Activated naive CD4-positive, alpha-beta T cell treated with anti-CD3 and anti-CD28 coated beads, Interleukin-2, amount 50 U/mL, for 24 hours (primary cell): ENCODE data around the gene RAB31.

Experiments used
- H3K27ac Mint-ChIP-seq: one replicate; pipeline ENCODE4 v1.8.0; 2021; ENCODE audit warnings: mild to moderate bottlenecking, mixed read lengths
- H3K27me3 Mint-ChIP-seq: one replicate; pipeline ENCODE4 v1.8.0; 2021; ENCODE audit warnings: mixed read lengths
- H3K36me3 Mint-ChIP-seq: one replicate; pipeline ENCODE4 v1.8.0; 2021; ENCODE audit warnings: mixed read lengths
- H3K4me1 Mint-ChIP-seq: one replicate; pipeline ENCODE4 v1.8.0; 2021; ENCODE audit warnings: mixed read lengths
- H3K4me3 Mint-ChIP-seq: one replicate; pipeline ENCODE4 v1.8.0; 2021; ENCODE audit warnings: mild to moderate bottlenecking, mixed read lengths
- H3K9me3 Mint-ChIP-seq: one replicate; pipeline ENCODE4 v1.8.0; 2021; ENCODE audit warnings: mixed read lengths

The RAB31 gene

GRCh38 chr18:9684881-9685614 lies 23.1 kb upstream of the RAB31 start:
- no peaks in the 10 kb centered on the region for H3K9me3 Mint-ChIP-seq

GRCh38 chr18:9685615-9685890 lies 22.5 kb upstream of the RAB31 start:
- Mint-ChIP-seq H3K4me1 (peaks cover 6% of the 10 kb centered on the region), H3K27me3 (peaks cover 5% of the 10 kb centered on the region), H3K9me3 (no peaks in the 10 kb centered on the region), H3K36me3 (no peaks in the 10 kb centered on the region), H3K27ac (no peak overlapping the region), H3K4me3 (no peak overlapping the region)

More at GRCh38 chr18:9684881-9685614, 23.1 kb upstream of the RAB31 start:
- Mint-ChIP-seq H3K4me3 (no peak overlapping the region), H3K27ac (no peak overlapping the region), H3K4me1 (peaks cover 6% of the 10 kb centered on the region), H3K27me3 (peaks cover 5% of the 10 kb centered on the region), H3K36me3 (no peaks in the 10 kb centered on the region)

DNA sequence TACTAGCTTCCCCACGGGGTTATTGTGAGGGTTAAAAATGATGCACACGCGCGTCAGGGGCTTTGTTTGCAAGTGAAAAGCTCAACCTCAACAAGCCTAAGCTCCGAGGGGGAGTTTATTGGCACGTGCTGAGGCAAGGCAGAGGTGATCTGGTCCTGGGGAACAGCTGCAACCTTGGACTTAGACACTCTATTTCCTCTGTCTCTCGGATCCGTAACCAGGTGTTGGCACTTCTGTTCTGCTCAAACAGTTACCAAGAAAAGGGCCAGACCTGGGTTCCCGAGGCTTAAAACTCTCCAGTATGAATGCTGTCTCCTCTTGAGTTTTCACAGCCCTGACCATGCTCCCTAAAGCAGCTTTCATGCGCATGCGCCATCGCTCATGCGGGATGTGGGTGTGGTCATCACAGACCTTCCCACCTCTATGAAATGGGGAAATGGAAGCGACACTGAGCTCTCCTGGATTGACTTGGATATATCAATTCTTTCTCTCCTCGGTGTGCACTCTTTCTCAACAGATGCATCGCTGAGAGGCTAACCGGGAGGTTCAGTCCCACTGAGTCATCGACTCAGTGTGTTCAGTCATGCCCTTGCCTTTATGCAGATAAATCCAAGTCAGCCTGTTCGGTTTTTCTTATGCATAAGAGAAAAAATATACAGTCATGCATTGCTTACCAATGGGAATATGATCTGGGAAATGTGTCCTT lies 19.9 kb upstream of the RAB31 start:
- H3K4me3 Mint-ChIP-seq: no peak overlapping the region
- H3K27ac Mint-ChIP-seq: no peak overlapping the region
- peaks cover 2% of the 10 kb centered on the region for H3K9me3 Mint-ChIP-seq
- H3K36me3 Mint-ChIP-seq: no peaks in the 10 kb centered on the region
- H3K27me3 Mint-ChIP-seq: no peaks in the 10 kb centered on the region
- peaks cover 6% of the 10 kb centered on the region for H3K4me1 Mint-ChIP-seq

DNA sequence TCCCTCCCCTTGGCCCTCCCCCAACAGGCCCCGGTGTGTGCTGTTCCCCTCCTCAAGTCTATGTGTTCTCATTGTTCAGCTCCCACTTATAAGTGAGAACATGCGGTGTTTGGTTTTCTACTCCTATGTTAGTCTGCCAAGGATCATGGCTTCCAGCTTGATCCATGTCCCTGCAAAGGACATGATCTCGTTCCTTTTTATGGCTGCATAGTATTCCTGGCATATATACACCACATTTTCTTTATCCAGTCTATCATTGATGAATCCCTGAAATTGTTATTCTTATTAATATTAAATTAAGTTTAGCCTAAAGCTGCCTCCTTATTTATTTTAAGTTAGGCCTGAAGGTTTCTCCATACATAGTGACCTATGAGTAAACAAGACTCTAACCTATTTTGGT lies 18.8 kb upstream of the RAB31 start:
- peaks cover 6% of the 10 kb centered on the region for H3K4me1 Mint-ChIP-seq
- peaks cover 4% of the 10 kb centered on the region for H3K9me3 Mint-ChIP-seq
- no peak overlapping the region for H3K4me3 Mint-ChIP-seq
- H3K36me3 Mint-ChIP-seq: no peaks in the 10 kb centered on the region
- H3K27me3 Mint-ChIP-seq: no peaks in the 10 kb centered on the region
- no peak overlapping the region for H3K27ac Mint-ChIP-seq

DNA sequence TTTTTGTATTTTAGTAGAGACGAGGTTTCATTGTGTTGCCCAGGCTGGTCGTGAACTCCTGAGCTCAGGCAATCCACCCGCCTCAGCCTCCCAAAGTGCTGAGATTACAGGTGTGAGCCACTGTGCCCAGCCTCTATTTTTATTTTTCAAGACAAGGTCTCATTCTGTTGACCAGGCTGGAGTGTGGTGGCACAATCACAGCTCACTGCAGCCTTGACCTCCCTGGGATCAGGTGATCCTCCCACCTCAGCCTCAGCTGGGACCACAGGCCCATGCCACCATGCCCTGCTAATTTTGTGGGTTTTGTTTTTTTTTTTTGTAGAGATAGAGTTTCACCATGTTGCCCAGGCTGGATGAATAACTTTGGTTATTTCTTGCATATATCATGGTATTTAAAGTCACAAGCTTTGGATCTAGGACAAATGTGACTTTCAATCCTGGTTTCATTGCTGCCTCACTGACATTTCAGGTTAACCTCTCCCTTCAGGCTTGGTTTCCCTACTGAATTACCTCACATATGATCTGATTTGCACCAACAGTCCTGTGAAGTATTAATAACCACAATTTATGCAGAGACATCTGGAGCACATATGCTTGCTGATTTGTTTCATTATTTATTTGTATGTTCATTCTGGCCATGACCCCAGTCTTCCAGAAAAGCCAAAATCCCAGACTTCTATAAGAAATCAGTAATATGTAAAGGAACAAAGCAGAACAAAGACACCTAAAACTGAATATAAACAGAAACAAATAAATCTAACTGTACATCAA lies 17.5 kb upstream of the RAB31 start:
- Mint-ChIP-seq H3K36me3 (no peaks in the 10 kb centered on the region), H3K4me3 (no peak overlapping the region), H3K27me3 (no peaks in the 10 kb centered on the region), H3K4me1 (no peaks in the 10 kb centered on the region), H3K9me3 (peaks cover 4% of the 10 kb centered on the region), H3K27ac (no peak overlapping the region)

DNA sequence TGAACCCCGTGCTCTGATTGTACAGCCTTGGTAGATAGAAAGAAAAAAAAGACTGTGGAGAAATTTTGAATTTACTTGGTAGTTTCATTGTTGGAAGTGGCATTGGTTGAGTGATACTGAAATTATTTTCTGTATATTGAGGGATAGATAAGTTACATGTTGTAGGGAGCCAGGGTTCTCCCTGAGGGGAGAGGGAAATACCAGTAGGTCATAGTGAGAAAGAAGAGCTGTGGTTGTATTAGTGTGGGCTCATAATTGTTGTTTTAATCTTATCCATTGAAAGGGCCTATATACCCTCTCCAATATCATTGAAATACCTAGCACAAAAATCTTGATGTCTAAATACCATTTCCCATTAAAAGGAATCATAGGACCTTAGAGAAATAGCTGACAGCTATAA lies 16.9 kb upstream of the RAB31 start:
- Mint-ChIP-seq H3K27me3 (no peaks in the 10 kb centered on the region), H3K4me1 (no peaks in the 10 kb centered on the region), H3K4me3 (no peak overlapping the region), H3K9me3 (peaks cover 4% of the 10 kb centered on the region), H3K36me3 (no peaks in the 10 kb centered on the region), H3K27ac (no peak overlapping the region)

DNA sequence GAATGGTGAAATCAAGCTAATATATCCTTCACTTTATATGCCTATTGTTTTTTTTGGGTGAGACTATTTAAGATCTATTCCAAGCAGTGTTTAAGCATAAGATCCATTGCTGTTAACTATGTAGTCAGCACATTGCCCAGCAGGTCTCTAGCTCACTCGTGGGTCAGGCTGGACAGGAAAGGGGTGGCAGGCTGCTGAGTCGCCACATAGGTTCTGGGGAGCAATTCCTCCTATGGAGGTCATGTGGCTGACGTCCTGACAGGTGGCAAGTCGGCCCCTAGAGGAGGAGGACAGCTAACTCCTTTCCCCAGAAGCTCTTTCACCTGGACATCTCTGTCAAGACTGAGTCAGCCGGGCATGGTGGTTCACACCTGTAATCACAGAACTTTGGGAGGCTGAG lies 13.9 kb upstream of the RAB31 start:
- no peaks in the 10 kb centered on the region for H3K36me3 Mint-ChIP-seq
- no peaks in the 10 kb centered on the region for H3K4me1 Mint-ChIP-seq
- no peak overlapping the region for H3K4me3 Mint-ChIP-seq
- peaks cover 4% of the 10 kb centered on the region for H3K9me3 Mint-ChIP-seq
- H3K27me3 Mint-ChIP-seq: no peaks in the 10 kb centered on the region
- no peak overlapping the region for H3K27ac Mint-ChIP-seq

DNA sequence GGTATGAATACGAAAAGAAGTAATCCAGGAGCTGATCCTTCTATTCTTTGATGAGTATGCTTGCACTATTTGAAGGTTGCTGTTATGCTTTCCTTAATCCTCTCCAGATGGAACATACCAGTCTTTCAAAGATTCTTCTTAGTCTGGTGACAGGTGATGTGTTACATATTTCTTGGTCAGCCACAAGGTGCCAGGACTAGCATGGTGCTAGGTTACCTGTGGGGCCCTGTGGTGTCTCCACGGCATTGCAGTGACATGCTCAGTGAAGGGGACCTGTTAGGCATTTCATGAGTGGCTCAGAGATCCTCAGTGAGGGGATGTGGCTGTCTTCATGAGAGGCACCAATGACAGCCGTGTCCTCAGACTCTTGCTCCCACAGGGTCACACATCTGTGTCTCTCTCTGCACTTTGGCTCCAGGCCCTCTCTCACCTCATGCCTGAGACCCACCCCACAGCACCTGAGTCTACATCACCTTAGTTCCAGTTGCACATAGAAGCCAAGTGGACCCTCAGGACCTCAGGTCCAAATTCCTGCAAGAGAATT lies 13.1 kb upstream of the RAB31 start:
- H3K36me3 Mint-ChIP-seq: no peaks in the 10 kb centered on the region
- no peaks in the 10 kb centered on the region for H3K27me3 Mint-ChIP-seq
- no peak overlapping the region for H3K27ac Mint-ChIP-seq
- no peaks in the 10 kb centered on the region for H3K4me1 Mint-ChIP-seq
- no peak overlapping the region for H3K4me3 Mint-ChIP-seq
- H3K9me3 Mint-ChIP-seq: peaks cover 4% of the 10 kb centered on the region

GRCh38 chr18:9695605-9696004 lies 12.5 kb upstream of the RAB31 start:
- Mint-ChIP-seq H3K27ac (no peak overlapping the region), H3K36me3 (no peaks in the 10 kb centered on the region), H3K9me3 (peaks cover 4% of the 10 kb centered on the region), H3K4me3 (no peak overlapping the region), H3K4me1 (no peaks in the 10 kb centered on the region), H3K27me3 (no peaks in the 10 kb centered on the region)

- H3K27me3 Mint-ChIP-seq: no peaks in the 10 kb centered on the region
- no peak overlapping the region for H3K27ac Mint-ChIP-seq
- H3K4me1 Mint-ChIP-seq: no peaks in the 10 kb centered on the region
- no peaks in the 10 kb centered on the region for H3K36me3 Mint-ChIP-seq
- H3K4me3 Mint-ChIP-seq: no peak overlapping the region
- peaks cover 4% of the 10 kb centered on the region for H3K9me3 Mint-ChIP-seq
These were observed 12.0 kb upstream of the RAB31 start for GRCh38 chr18:9696112-9696511.

- Mint-ChIP-seq H3K27me3 (no peaks in the 10 kb centered on the region), H3K27ac (no peak overlapping the region), H3K4me3 (no peak overlapping the region), H3K9me3 (peaks cover 4% of the 10 kb centered on the region), H3K4me1 (no peaks in the 10 kb centered on the region), H3K36me3 (no peaks in the 10 kb centered on the region)
These were observed 11.4 kb upstream of the RAB31 start for GRCh38 chr18:9696701-9697100.

- H3K36me3 Mint-ChIP-seq: no peaks in the 10 kb centered on the region
These were observed 11.0 kb upstream of the RAB31 start for GRCh38 chr18:9697121-9697520.

DNA sequence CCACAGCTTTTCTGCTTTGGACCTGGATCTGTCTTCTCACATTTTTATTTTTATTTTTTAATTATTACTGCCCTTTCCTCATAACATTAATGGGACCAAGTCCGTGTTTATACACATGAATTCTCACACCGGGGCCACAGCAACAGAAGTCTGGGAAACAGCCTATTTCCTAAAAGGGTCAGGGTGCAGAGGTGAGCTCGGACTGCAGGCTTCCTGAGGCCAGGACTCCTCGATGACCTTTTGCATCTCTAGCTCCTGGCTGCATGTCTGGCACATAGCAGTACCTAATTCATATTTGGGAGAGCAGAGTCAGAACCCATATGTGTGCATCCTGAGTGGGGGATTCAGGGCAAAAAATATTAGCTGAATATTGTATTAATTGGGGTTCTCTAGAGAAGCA lies 9.6 kb upstream of the RAB31 start:
- Mint-ChIP-seq H3K27ac (no peak overlapping the region), H3K27me3 (no peaks in the 10 kb centered on the region), H3K9me3 (no peaks in the 10 kb centered on the region), H3K4me3 (no peak overlapping the region), H3K4me1 (no peaks in the 10 kb centered on the region), H3K36me3 (no peaks in the 10 kb centered on the region)

More at GRCh38 chr18:9697121-9697520, 11.0 kb upstream of the RAB31 start:
- Mint-ChIP-seq H3K4me1 (no peaks in the 10 kb centered on the region), H3K9me3 (peaks cover 4% of the 10 kb centered on the region), H3K4me3 (no peak overlapping the region), H3K27ac (no peak overlapping the region), H3K27me3 (no peaks in the 10 kb centered on the region)

DNA sequence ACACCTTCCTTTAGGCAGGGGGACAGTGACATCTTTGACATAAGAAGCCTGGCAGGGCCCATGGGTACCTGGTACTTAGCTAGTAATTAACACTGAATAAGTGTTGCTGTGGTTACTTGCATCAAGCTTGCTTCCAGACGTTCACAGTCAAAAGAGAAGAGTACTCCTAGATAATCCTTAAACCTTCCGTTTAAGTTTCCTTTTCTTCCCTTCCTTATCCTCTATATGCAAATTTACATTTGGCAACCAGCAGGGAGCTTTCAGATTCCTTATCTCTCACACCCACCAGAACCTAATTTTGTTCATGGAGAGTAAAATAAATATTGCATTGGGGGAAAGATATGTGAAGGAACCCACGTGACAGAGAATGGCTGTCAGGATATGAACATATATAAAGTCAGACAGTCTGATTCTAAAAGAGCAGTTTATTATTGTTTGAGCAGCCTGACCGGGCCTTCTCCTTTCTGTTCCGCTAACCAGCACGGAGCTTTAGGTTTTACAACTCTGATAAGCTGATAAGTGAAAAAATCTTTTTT lies 7.8 kb upstream of the RAB31 start:
- Mint-ChIP-seq H3K4me3 (no peak overlapping the region), H3K9me3 (no peaks in the 10 kb centered on the region), H3K36me3 (no peaks in the 10 kb centered on the region), H3K27ac (no peak overlapping the region), H3K4me1 (no peaks in the 10 kb centered on the region), H3K27me3 (peaks cover 8% of the 10 kb centered on the region)

DNA sequence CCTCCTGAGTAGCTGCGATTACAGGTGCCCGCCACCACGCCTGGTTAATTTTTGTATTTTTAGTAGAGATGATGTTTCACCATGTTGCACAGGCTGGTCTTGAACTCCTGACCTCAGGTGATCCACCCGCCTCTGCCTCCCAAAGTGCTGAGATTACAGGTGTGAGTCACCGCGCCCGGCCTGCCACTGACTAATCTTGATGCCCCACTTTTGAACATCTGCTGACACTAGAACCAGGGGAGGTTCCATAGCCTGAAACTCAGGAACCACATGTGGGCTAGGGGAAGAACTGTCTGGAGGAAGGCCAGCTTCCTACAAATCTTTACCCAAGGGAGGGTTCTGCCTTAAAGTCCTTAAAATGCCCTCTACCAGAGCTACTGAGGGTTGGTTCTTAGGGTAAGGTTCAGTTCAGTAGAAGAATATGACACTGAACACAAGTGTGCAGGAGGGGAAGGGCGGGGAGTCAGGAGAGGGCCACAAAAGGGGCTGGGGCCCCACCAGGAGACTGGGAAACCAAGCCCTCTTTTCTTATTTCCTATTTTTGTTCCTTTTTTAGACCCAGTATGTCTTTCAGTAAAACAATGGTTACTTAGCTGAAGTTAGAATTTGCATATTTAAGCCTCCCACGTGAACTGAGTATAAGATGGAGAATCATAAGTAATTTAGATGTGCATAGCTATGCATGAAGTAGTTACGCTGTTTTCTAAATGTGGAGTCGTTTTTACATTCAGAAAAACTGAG lies 6.3 kb upstream of the RAB31 start:
- H3K27me3 Mint-ChIP-seq: peaks cover 19% of the 10 kb centered on the region
- H3K4me1 Mint-ChIP-seq: no peaks in the 10 kb centered on the region
- H3K36me3 Mint-ChIP-seq: no peaks in the 10 kb centered on the region
- no peak overlapping the region for H3K27ac Mint-ChIP-seq
- H3K4me3 Mint-ChIP-seq: no peak overlapping the region
- H3K9me3 Mint-ChIP-seq: no peaks in the 10 kb centered on the region
